GM21717 (cell line): ENCODE data around the gene LMAN1L.
A peak's percentile ranks its signal among the peaks of the same experiment; 100 is the strongest.
"Not testable (repeated sequence)": the region's sequence is repeated elsewhere in the genome, so short reads cannot be mapped to it uniquely, and the experiment has no call there.

Experiments
- ATAC-seq: cut with Tn5 transposase; IDR thresholded peaks from one replicate; pipeline ENCODE4 v1.9.1; 2021; ENCODE audit warnings: mild to moderate bottlenecking, moderate library complexity; ENCODE audit not compliant: unreplicated experiment

Gene LMAN1L

GRCh38 chr15:74782259-74783071 is 30.2 kb upstream of the LMAN1L start:
- ATAC-seq = no peak

GRCh38 chr15:74783072-74783807 is 29.4 kb upstream of the LMAN1L start:
- no peak for ATAC-seq

DNA sequence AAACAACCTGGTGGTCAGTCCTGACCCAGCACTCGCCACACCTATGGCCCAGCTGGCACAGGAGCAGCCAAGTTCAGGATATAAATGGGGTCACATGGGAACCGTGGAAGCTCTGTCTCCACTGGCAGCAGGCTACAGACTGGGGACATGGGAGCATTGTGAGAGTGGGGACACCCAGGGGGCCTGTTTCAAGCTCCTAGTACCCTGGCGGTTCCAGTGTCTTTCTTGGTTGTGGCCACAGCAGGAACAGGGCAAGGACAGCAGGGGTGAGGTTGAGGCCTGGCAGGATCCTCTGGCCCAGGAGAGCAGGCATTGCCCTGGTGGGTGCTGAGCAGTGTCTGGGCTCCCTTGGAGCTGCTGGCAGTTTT is 28.8 kb upstream of the LMAN1L start:
- no peak for ATAC-seq

- no peak for ATAC-seq
These were observed 28.0 kb upstream of the LMAN1L start for GRCh38 chr15:74784426-74785193.

GRCh38 chr15:74785194-74786032 is 27.2 kb upstream of the LMAN1L start:
- ATAC-seq = no peak

DNA sequence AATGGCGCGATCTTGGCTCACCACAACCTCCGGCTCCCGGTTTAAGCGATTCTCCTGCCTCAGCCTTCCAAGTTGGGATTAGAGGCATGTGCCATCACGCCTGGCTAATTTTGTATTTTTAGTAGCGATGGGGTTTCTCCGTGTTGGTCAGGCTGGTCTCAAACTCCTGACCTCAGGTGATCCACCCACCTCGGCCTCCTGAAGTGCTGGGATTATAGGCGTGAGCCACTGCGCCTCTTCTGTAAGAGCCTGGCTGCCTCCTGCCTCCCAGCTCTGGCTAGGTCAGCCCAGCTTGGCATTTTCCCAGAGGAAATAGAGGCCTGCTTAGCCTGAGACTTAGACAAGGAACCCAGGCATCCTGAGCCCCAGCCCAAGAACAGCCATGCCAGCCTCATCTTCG is 26.6 kb upstream of the LMAN1L start:
- not testable (repeated sequence) for ATAC-seq

DNA sequence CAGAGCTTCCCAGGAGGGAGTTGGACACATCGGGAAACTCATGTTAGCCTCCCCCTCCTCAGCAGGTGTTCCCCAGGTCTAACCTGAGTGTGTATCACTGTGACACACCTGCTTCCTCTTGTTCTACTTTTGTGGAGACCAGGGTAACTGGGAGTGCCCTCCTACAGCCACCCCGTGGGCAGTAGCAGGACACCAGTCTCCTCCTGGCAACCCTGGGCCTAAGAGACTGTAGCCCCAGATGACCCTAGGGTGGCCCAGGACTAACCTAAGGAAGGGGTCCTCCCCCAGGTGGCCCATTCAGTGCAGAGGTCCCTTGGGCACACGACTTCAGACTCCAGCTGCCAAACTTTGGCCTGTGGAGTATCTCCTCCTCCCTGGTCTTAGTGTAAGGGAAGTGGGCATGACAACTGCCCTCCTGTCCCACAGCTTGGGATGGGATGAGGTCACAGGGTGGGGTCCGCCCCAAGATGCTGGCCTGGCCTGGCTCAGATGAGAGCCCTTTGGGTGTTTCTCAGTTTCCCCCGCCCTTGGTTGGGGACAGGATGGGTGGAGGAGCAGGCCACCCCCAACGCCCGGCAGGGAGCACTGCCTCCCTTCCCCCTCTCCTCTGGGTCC is 26.0 kb upstream of the LMAN1L start:
- ATAC-seq = no peak

- ATAC-seq = peak; percentile 41
These were observed 25.2 kb upstream of the LMAN1L start for GRCh38 chr15:74787251-74788041.

- no peak for ATAC-seq
These were observed 24.5 kb upstream of the LMAN1L start for GRCh38 chr15:74788042-74788682.

- peak; percentile 25 for ATAC-seq
These were observed 23.9 kb upstream of the LMAN1L start for GRCh38 chr15:74788683-74789151.

DNA sequence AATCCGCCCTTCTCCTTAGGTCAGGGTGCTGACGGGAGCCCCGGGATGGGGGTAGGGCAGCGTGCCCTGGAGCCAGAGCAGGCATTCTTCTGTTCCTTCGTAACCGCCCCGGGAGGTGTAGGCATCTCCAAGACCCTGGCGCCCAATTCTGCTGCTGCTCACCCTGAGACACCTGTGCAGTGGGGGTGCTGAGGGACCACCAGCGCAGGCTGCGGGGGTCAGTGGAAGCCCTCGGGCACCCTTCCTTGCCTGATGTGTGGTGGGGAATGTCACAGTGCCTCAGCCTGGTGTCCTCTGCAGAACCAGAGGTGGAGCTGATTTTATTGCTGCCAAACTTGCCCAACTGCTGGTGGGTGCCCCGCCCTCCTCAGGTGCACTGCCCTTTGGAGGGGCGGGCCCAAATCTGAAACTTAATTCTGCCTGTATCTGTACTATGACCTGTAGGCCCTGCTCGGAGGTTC is 23.4 kb upstream of the LMAN1L start:
- no peak for ATAC-seq

DNA sequence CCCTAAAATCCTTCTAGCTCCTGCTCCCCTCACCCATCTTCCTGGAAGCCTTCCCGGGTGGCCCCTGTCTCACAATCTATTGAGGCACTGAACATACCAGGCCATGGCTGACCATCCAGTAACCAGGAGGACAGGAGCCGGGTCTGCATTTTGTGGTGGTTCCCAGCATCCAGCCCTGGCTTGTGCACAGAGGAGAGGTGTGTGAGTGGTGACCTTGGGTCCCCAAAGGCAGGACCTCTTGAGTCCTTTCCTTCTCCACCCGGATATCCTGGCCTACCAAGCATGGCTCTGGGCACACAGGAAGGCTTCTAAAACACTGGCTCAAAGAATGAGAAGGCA is 22.9 kb upstream of the LMAN1L start:
- ATAC-seq = no peak

GRCh38 chr15:74790080-74790916 is 22.3 kb upstream of the LMAN1L start:
- ATAC-seq = no peak

DNA sequence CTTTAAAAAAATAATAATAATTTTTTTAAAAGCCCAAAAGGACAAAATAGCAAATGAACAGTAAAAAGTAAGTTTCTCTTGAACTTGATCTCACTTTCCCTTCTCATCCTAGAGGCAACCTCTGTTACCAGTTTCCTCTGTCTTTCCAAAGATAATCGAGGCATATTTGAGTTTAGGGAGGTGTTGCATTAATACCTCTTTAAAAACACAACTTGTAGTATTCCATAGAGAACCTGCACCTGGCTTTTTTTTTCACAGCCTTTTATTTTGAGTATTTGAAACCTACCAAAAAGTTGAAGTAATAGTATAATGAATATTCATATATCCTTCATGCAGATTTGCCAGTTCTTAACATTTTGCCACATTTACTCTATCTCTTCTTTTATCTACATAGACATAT is 21.6 kb upstream of the LMAN1L start:
- ATAC-seq = no peak

DNA sequence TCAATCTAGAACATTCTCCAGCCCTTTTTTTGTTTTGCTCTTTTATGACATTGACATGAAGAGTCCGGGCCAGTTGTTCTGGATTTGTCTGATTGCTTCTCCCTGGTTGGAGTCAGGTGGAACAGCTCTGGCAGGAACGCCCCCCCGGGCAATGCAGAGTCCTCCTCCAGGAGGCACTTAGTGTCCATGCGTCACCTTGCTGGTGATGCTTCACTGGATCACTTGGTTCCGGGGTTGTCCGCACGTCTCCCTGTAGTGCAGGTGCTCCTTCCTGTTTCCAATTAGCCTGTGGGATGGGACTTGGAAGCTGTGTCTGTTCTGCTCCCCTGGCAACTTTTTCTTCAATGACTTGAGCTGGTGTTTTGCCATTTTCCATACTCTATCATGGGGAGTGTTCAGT is 21.0 kb upstream of the LMAN1L start:
- ATAC-seq = no peak

DNA sequence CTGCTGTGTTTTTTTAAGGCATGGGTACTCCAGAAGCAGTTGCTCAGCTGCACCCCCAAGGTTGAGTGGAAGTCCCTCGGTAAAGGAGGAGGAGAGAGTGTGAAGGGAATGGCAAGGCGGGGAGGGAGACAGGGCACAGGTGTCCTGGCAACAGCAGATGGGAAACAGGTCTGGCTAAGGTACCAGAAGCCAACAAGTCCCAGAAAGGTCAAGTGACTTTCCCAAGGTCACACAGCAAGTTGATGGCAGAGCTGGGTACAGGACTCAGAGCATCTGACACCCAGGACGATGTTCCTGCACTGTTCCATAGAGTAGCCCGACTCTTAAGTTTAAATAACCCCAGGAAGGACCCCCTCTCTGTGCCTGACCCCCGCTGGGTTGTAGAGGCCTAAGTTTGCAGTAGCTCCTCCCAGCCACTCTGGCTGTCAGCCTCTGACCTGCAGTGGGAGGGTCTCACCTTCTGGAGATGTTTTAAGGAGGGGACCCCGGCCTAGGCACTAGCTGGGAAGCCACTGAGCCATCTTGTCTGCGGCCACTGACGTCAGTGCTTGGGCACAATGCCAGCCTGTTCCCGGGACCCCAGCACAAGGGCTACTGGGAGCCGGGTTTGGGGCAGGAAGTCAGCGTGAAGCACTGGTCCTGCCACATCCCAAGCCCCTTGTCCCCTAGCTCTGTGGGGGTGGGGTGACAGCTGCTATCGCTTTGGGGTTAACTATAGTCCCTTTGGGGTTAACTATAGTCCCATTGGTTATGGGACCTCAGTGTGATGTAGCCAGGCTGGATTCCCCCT is 20.2 kb upstream of the LMAN1L start:
- no peak for ATAC-seq
